H1 (cell line): Measurements from ENCODE around the gene SRSF8. TPM values are rescaled to one million over a fixed set of nuclear protein-coding genes. Genes with fewer than 3 reads are reported as not detected.
"Not testable (repeated sequence)": the region's sequence is repeated elsewhere in the genome, so short reads cannot be mapped to it uniquely, and the experiment has no call there.

Source experiments
- CTCF ChIA-PET: fragments of 300-600 bp; sonication (Branson Sonifier 250); formaldehyde crosslinking; loops from one replicate; lab custom pipeline; 2021; ENCODE audit not compliant: partially characterized antibody; lab: Charles Lee
- POLR2A ChIA-PET: fragments of 300-600 bp; sonication (Branson Sonifier 250); formaldehyde crosslinking; loops from one replicate; lab custom pipeline; 2021; ENCODE audit warnings: inconsistent platforms; ENCODE audit not compliant: partially characterized antibody; lab: Charles Lee
- DNase-seq, 2 experiments: peaks; one replicate each; pipeline versions ENCODE4 v3.0.0 to v3.0.0-alpha.2; 2010 to 2022; ENCODE audit warnings: low spot score in 2 of 2, low read depth in 1 of 2, mixed read lengths in 1 of 2
- FAIRE-seq: peaks from 2 replicates; lab custom pipeline; 2011; peaks lifted over from hg19 to GRCh38; lab: Jason Lieb, UNC
- H2AFZ ChIP-seq: 2 replicates; pipeline ENCODE4 v1.8.1; 2012; ENCODE audit warnings: low read length, inconsistent platforms
- H2AK5ac ChIP-seq: 2 replicates; pipeline ENCODE4 v1.6.1; 2013; ENCODE audit warnings: low read depth, low read length
- H2BK120ac ChIP-seq: replicated peaks from 2 replicates; pipeline ENCODE3; 2013; ENCODE audit warnings: low read depth, low read length, inconsistent platforms
- H2BK12ac ChIP-seq: 2 replicates; pipeline ENCODE4 v1.6.1; 2013; ENCODE audit warnings: low read depth, low read length
- H2BK15ac ChIP-seq: 2 replicates; pipeline ENCODE4 v1.6.1; 2013; ENCODE audit warnings: low read length
- H2BK20ac ChIP-seq: 2 replicates; pipeline ENCODE4 v1.6.1; 2013; ENCODE audit warnings: low read length
- H2BK5ac ChIP-seq: 2 replicates; pipeline ENCODE4 v1.6.1; 2013; ENCODE audit warnings: low read depth, low read length
- H3K14ac ChIP-seq: 2 replicates; pipeline ENCODE4 v1.6.1; 2013; ENCODE audit warnings: inconsistent platforms; ENCODE audit not compliant: insufficient read length
- H3K18ac ChIP-seq: 2 replicates; pipeline ENCODE4 v1.6.1; 2013; ENCODE audit warnings: low read length; ENCODE audit errors: extremely low read depth
- H3K23ac ChIP-seq: 2 replicates; pipeline ENCODE4 v1.6.1; 2013; ENCODE audit warnings: inconsistent platforms; ENCODE audit not compliant: insufficient read length
- H3K23me2 ChIP-seq: 2 replicates; pipeline ENCODE4 v1.6.1; 2013; ENCODE audit warnings: low read depth, low read length
- H3K27ac ChIP-seq: 2 replicates; pipeline ENCODE4 v1.6.1; 2011; ENCODE audit warnings: low read depth, low read length, inconsistent platforms
- H3K27me3 ChIP-seq, 4 experiments: replicated peaks in 1 of 4; 1 replicate in 1 of 4; 2 replicates in 3 of 4; pipeline versions ENCODE4 v1.6.1 to v1.8.1; 2011 to 2013; ENCODE audit warnings: low read length in 3 of 4, mild to moderate bottlenecking in 3 of 4, inconsistent platforms in 2 of 4, mixed read lengths in 2 of 4, moderate library complexity in 1 of 4; ENCODE audit not compliant: control insufficient read depth in 3 of 4, insufficient read depth in 3 of 4; ENCODE audit errors: extremely low read depth in 1 of 4
- H3K36me3 ChIP-seq, 4 experiments: 2 replicates each; pipeline versions ENCODE4 v1.6.1 to v1.8.1; 2011 to 2013; ENCODE audit warnings: mild to moderate bottlenecking in 4 of 4, low read length in 3 of 4, moderate library complexity in 2 of 4, control low read depth in 1 of 4, inconsistent platforms in 1 of 4; ENCODE audit not compliant: insufficient read depth in 4 of 4, control insufficient read depth in 2 of 4
- H3K4ac ChIP-seq: replicated peaks from 2 replicates; pipeline ENCODE3; 2013; ENCODE audit warnings: low read length, low read depth, mixed read lengths, inconsistent platforms; ENCODE audit not compliant: insufficient read length
- H3K4me1 ChIP-seq, 4 experiments: replicated peaks in 1 of 4; 1 replicate in 1 of 4; 2 replicates in 3 of 4; pipeline versions ENCODE4 v1.6.1 to v1.8.1; 2011 to 2013; ENCODE audit warnings: low read length in 3 of 4, inconsistent platforms in 2 of 4, mixed read lengths in 1 of 4; ENCODE audit not compliant: insufficient read depth in 4 of 4, control insufficient read depth in 3 of 4
- H3K4me2 ChIP-seq, 2 experiments: 2 replicates each; pipeline versions ENCODE4 v1.6.1 to v1.8.1; 2011 to 2013; ENCODE audit warnings: low read depth in 2 of 2, low read length in 2 of 2, control low read depth in 1 of 2, inconsistent platforms in 1 of 2, mild to moderate bottlenecking in 1 of 2; ENCODE audit not compliant: insufficient read depth in 1 of 2
- H3K4me3 ChIP-seq, 4 experiments: fragments of 200-600, 300-600 bp in 1 of 4; sonication (generic), shearing (Covaris generic), sonication (Bioruptor Twin) in 1 of 4; 2 replicates each; pipeline versions ENCODE4 v1.5.1 to v1.8.1; 2011 to 2016; ENCODE audit warnings: low read length in 4 of 4, low read depth in 3 of 4, control low read depth in 2 of 4, inconsistent platforms in 2 of 4, mild to moderate bottlenecking in 2 of 4, mixed read lengths in 1 of 4, moderate library complexity in 1 of 4; ENCODE audit not compliant: insufficient read depth in 2 of 4; ENCODE audit errors: extremely low read depth in 1 of 4
- H3K56ac ChIP-seq: replicated peaks from 2 replicates; pipeline ENCODE3; 2013; ENCODE audit warnings: low read depth, mild to moderate bottlenecking, mixed read lengths, low read length, inconsistent platforms; ENCODE audit not compliant: insufficient read length
- H3K79me1 ChIP-seq: 2 replicates; pipeline ENCODE4 v1.6.1; 2013; ENCODE audit warnings: low read depth, low read length, control low read depth
- H3K79me2 ChIP-seq, 2 experiments: 2 replicates each; pipeline versions ENCODE4 v1.6.1 to v1.8.1; 2012 to 2013; ENCODE audit warnings: low read length in 2 of 2, mild to moderate bottlenecking in 2 of 2, inconsistent platforms in 1 of 2; ENCODE audit not compliant: insufficient read depth in 2 of 2, control insufficient read depth in 1 of 2
- H3K9ac ChIP-seq, 4 experiments: replicated peaks in 1 of 4; 1 replicate in 1 of 4; 2 replicates in 3 of 4; pipeline versions ENCODE4 v1.6.1 to v1.8.1; 2011 to 2013; ENCODE audit warnings: low read depth in 3 of 4, low read length in 3 of 4, control low read depth in 2 of 4, mild to moderate bottlenecking in 2 of 4, moderate library complexity in 2 of 4, inconsistent platforms in 1 of 4; ENCODE audit errors: extremely low read depth in 1 of 4
- H3K9me3 ChIP-seq, 2 experiments: 2 replicates each; pipeline versions ENCODE4 v1.6.1 to v1.8.1; 2012 to 2013; ENCODE audit warnings: mild to moderate bottlenecking in 2 of 2, moderate library complexity in 2 of 2, control low read depth in 1 of 2, inconsistent platforms in 1 of 2, low read depth in 1 of 2, low read length in 1 of 2, mixed read lengths in 1 of 2; ENCODE audit not compliant: insufficient read depth in 2 of 2
- H4K20me1 ChIP-seq, 2 experiments: replicated peaks in 1 of 2; 2 replicates each; pipeline versions ENCODE3 to v1.8.1; 2011 to 2013; ENCODE audit warnings: inconsistent platforms in 2 of 2, low read length in 2 of 2, mild to moderate bottlenecking in 1 of 2; ENCODE audit not compliant: insufficient read depth in 2 of 2, control insufficient read depth in 1 of 2
- H4K5ac ChIP-seq: 2 replicates; pipeline ENCODE4 v1.6.1; 2013; ENCODE audit warnings: low read length, low read depth, mixed read lengths, inconsistent platforms; ENCODE audit not compliant: insufficient read length
- H4K8ac ChIP-seq: 2 replicates; pipeline ENCODE4 v1.8.0; 2013; ENCODE audit warnings: mild to moderate bottlenecking, moderate library complexity, low read length, inconsistent platforms; ENCODE audit not compliant: insufficient read depth; ENCODE audit errors: extremely low read depth
- H4K91ac ChIP-seq: replicated peaks from 2 replicates; pipeline ENCODE3; 2013; ENCODE audit warnings: low read length, mixed read lengths, inconsistent platforms; ENCODE audit not compliant: insufficient read length
- WGBS, 2 experiments: shearing (Covaris generic) in 1 of 2; methylation state at CpG; one replicate each; pipeline versions ENCODE4 v1.1.6 to v1.1.7; 2013 to 2015; ENCODE audit warnings: low lambda C conversion rate in 2 of 2, mixed read lengths in 2 of 2, inconsistent platforms in 1 of 2, low coverage in 1 of 2, missing lambda C conversion rate in 1 of 2; ENCODE audit not compliant: insufficient replicate concordance in 2 of 2, insufficient coverage in 1 of 2, insufficient read length in 1 of 2; ENCODE audit errors: extremely low coverage in 1 of 2, missing lambda C conversion rate in 1 of 2; 5-methylcytosine and 5-hydroxymethylcytosine counted together
- polyA plus RNA-seq, 7 experiments: library from polyadenylated mRNA; depleted of rRNA in 3 of 7; stranded (reverse) in 5 of 7; unstranded in 2 of 7; fragments of >200 nt in 5 of 7; fragments of 200-250 nt in 2 of 7; gene quantifications; 1 replicate in 5 of 7; 2 replicates in 1 of 7; 4 replicates in 1 of 7; pipeline versions ENCODE4 v1.2.1 to v1.2.3, GENCODE V29; 2011 to 2013; ENCODE audit warnings: missing spikeins in 2 of 7, mixed read lengths in 2 of 7
- total RNA-seq: library from RNA; stranded (reverse); fragmentation: NEBNext Ultra II Directional; extraction: Animal tissue kit (Norgen Biotek cat#: 25700); gene quantifications from 2 replicates; pipeline ENCODE4 v1.2.1, GENCODE V29; 2021

Gene SRSF8
- total and polyA plus RNA-seq, 2 of the 8 experiments (the other 6 are each of a cell fraction or from before 2014, with no cell fraction given), result 13.2 to 18.5 TPM

DNA sequence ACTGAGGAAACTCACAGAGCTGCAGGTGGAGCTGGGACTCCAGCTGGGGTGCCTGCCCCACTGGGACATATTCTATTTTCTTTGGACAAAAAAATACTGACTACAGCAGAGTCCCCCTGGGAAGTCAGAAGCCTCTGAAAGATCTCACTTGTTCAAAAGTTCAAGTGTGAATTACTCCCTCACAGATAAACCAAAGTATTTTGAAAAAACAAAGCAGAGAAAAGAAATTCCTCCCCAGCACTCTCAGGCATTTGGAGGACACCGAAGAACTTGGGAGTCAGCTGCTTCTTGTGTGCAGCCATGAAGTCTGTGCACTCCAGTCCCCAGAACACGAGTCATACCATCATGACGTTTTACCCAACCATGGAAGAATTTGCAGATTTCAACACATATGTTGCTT, 17.6 kb upstream of the SRSF8 start, which contains the start of gene KDM4F:
KDM4F (plus strand) TSS at position 301 of the 400 bp plus-strand sequence.
- not testable (repeated sequence) for DNase-seq
- POLR2A ChIA-PET, result interaction anchor here (1.5 kb wide), 1 partner anchor 18 kb away, joined by 4 read pairs; no protein-coding TSS in a partner anchor

More for the DNA sequence above, 17.6 kb upstream of the SRSF8 start, which contains the start of gene KDM4F:
- H3K23me2 ChIP-seq, H3K27ac ChIP-seq, H3K79me1 ChIP-seq, H3K18ac ChIP-seq, H2BK5ac ChIP-seq, H4K91ac ChIP-seq, H2BK20ac ChIP-seq, H4K20me1 ChIP-seq, H3K4ac ChIP-seq, H3K4me3 ChIP-seq, H3K4me2 ChIP-seq, H3K9ac ChIP-seq, H3K23ac ChIP-seq, H3K56ac ChIP-seq, H3K27me3 ChIP-seq, H2BK120ac ChIP-seq, H3K36me3 ChIP-seq, H4K8ac ChIP-seq, H3K9me3 ChIP-seq, FAIRE-seq, H2BK15ac ChIP-seq, H2BK12ac ChIP-seq, H3K14ac ChIP-seq, H3K4me1 ChIP-seq, H3K79me2 ChIP-seq, H2AK5ac ChIP-seq, H2AFZ ChIP-seq, H4K5ac ChIP-seq: not testable (repeated sequence)
- CTCF ChIA-PET, result interaction anchor here (1.5 kb wide), 2 partner anchors 12 to 33 kb away, joined by 3 to 4 read pairs; no protein-coding TSS in a partner anchor
- WGBS, 2 experiments, result 80% methylated on average over 3 of the region's 3 CpGs; no CpG with 5 or more reads in 1 of the 2 experiments
